ENCODE data around the gene TP53BP1.

Gene TP53BP1

GRCh38 chr15:43499635-43500034, 6.7 kb upstream of the TP53BP1 start:
- H3K4me3 ChIP-seq (ENCODE audit: low read depth, low read length), result no peak overlapping the region
- TF ChIP-seq CTCF (IDR thresholded peaks at IDR 0.05; ENCODE audit: borderline replicate concordance, insufficient read depth, low read depth, low read length), result no peak

GRCh38 chr15:43498990-43499389, 6.0 kb upstream of the TP53BP1 start:
- no peak for TF ChIP-seq CTCF (IDR thresholded peaks at IDR 0.05; ENCODE audit: borderline replicate concordance, insufficient read depth, low read depth, low read length)
- no peak overlapping the region for H3K4me3 ChIP-seq (ENCODE audit: low read depth, low read length)

- TF ChIP-seq CTCF (IDR thresholded peaks at IDR 0.05; ENCODE audit: borderline replicate concordance, insufficient read depth, low read depth, low read length), result no peak
- no peak overlapping the region for H3K4me3 ChIP-seq (ENCODE audit: low read depth, low read length)
These were observed 932 bp upstream of the TP53BP1 start for GRCh38 chr15:43493703-43494472.

GRCh38 chr15:43492266-43492665, 690 bp downstream of the TP53BP1 start:
- peak overlapping the region; percentile 85 for H3K4me3 ChIP-seq (ENCODE audit: low read depth, low read length)
- TF ChIP-seq CTCF (IDR thresholded peaks at IDR 0.05; ENCODE audit: borderline replicate concordance, insufficient read depth, low read depth, low read length), result no peak

- no peak for TF ChIP-seq CTCF (IDR thresholded peaks at IDR 0.05; ENCODE audit: borderline replicate concordance, insufficient read depth, low read depth, low read length)
These were observed 3.8 kb downstream of the TP53BP1 start for GRCh38 chr15:43489191-43489590.

GRCh38 chr15:43488790-43489189, 4.2 kb downstream of the TP53BP1 start:
- no peak overlapping the region for H3K4me3 ChIP-seq (ENCODE audit: low read depth, low read length)
- TF ChIP-seq CTCF (IDR thresholded peaks at IDR 0.05; ENCODE audit: borderline replicate concordance, insufficient read depth, low read depth, low read length), result no peak

More at GRCh38 chr15:43489191-43489590, 3.8 kb downstream of the TP53BP1 start:
- no peak overlapping the region for H3K4me3 ChIP-seq (ENCODE audit: low read depth, low read length)

GRCh38 chr15:43487271-43487895, 5.6 kb downstream of the TP53BP1 start:
- TF ChIP-seq CTCF (IDR thresholded peaks at IDR 0.05; ENCODE audit: borderline replicate concordance, insufficient read depth, low read depth, low read length), result no peak
- H3K4me3 ChIP-seq (ENCODE audit: low read depth, low read length), result no peak overlapping the region

Data from GM12875 (cell line).